K562 (cell line): ENCODE data around the gene MYL12A. TPM values are rescaled to one million over a fixed set of nuclear protein-coding genes. Genes with fewer than 3 reads are reported as not detected.

Experiments used
- ATAC-seq: fragments of 200-7000 bp; cut with Tn5 transposase; 3 replicates; pipeline ENCODE4 v1.9.1; 2020; ENCODE audit warnings: moderate library complexity
- BruUV-seq: library from RNA; stranded (reverse); fragments of 400-500 nt; replicated peaks from 2 replicates; lab custom pipeline; 2021; lab: Mats Ljungman, UMichigan
- CTCF ChIA-PET: fragments of 300-600 bp; formaldehyde crosslinking; extraction: SDS; loops from one replicate; lab custom pipeline; 2021; ENCODE audit warnings: low intra/inter-chr PET ratio; lab: Yijun Ruan, JAX
- POLR2A ChIA-PET: fragments of 300-600, 350-650 bp; sonication (Branson Sonifier 250); formaldehyde crosslinking; extraction: SDS; loops from one replicate; lab custom pipeline; 2021; ENCODE audit warnings: antibody characterized with exemption, inconsistent platforms; lab: Yijun Ruan, JAX
- DNase-seq, 4 experiments: peaks; one replicate each; pipeline versions ENCODE4 v3.0.0 to v3.0.0-alpha.2; 2011 to 2018; ENCODE audit warnings: low spot score in 3 of 4, mixed read lengths in 3 of 4; ENCODE audit errors: extremely low read depth in 1 of 4
- FAIRE-seq: peaks from 2 replicates; lab custom pipeline; 2011; peaks lifted over from hg19 to GRCh38; lab: Jason Lieb, UNC
- H2AFZ ChIP-seq: 2 replicates; pipeline ENCODE4 v1.6.0; 2011; ENCODE audit warnings: low read depth, low read length, control low read depth, inconsistent platforms
- H3K27ac ChIP-seq: fragments of 200-600 bp; 3 replicates; pipeline ENCODE4 v1.8.0; 2011; ENCODE audit warnings: low read depth, mild to moderate bottlenecking, control low read depth, inconsistent platforms, low read length, moderate library complexity, mixed read lengths; ENCODE audit errors: extremely low read depth
- H3K27me3 ChIP-seq, 2 experiments: fragments of 300-600 bp in 1 of 2; 2 replicates in 1 of 2; 3 replicates in 1 of 2; pipeline versions ENCODE4 v1.6.0 to v1.8.0; 2011; ENCODE audit warnings: inconsistent platforms in 2 of 2, low read length in 2 of 2, mild to moderate bottlenecking in 1 of 2, mixed read lengths in 1 of 2, moderate library complexity in 1 of 2; ENCODE audit not compliant: control insufficient read depth in 2 of 2, insufficient read depth in 2 of 2
- H3K36me3 ChIP-seq: fragments of 300-600 bp; 3 replicates; pipeline ENCODE4 v1.8.0; 2011; ENCODE audit warnings: mild to moderate bottlenecking, low read length, inconsistent platforms; ENCODE audit not compliant: control insufficient read depth, insufficient read depth
- H3K4me1 ChIP-seq, 2 experiments: fragments of 200-600 bp in 1 of 2; replicated peaks in 1 of 2; 2 replicates in 1 of 2; 3 replicates in 1 of 2; pipeline versions ENCODE4 v1.5.1 to v1.8.0; 2011; ENCODE audit warnings: inconsistent platforms in 2 of 2, low read length in 2 of 2, mild to moderate bottlenecking in 1 of 2, mixed read lengths in 1 of 2, moderate library complexity in 1 of 2; ENCODE audit not compliant: control insufficient read depth in 2 of 2, insufficient read depth in 2 of 2
- H3K4me2 ChIP-seq: 2 replicates; pipeline ENCODE4 v1.6.1; 2011; ENCODE audit warnings: low read length, control low read depth, inconsistent platforms, mixed read lengths; ENCODE audit not compliant: insufficient read depth
- H3K4me3 ChIP-seq: fragments of 200-600 bp; sonication (generic), shearing (Covaris generic); 2 replicates; pipeline ENCODE4 v1.5.1; 2016; ENCODE audit warnings: control low read depth, inconsistent platforms
- H3K79me2 ChIP-seq: fragments of 200-600 bp; 3 replicates; pipeline ENCODE4 v1.8.0; 2011; ENCODE audit warnings: low read length, inconsistent platforms; ENCODE audit not compliant: control insufficient read depth, insufficient read depth
- H3K9ac ChIP-seq, 2 experiments: 2 replicates each; pipeline versions ENCODE4 v1.6.0 to v1.6.1; 2011; ENCODE audit warnings: low read depth in 2 of 2, low read length in 2 of 2, control low read depth in 1 of 2, inconsistent platforms in 1 of 2, mild to moderate bottlenecking in 1 of 2, mixed read lengths in 1 of 2; ENCODE audit not compliant: insufficient read depth in 1 of 2
- H3K9me1 ChIP-seq: one replicate; pipeline ENCODE4 v1.6.0; 2011; ENCODE audit warnings: inconsistent platforms, mild to moderate bottlenecking, low read length, moderate library complexity; ENCODE audit not compliant: control insufficient read depth, insufficient read depth
- H3K9me3 ChIP-seq: replicated peaks from 2 replicates; pipeline ENCODE4 v1.5.1; 2011; ENCODE audit warnings: low read depth, low read length, inconsistent platforms; ENCODE audit not compliant: control insufficient read depth, insufficient read depth
- H4K20me1 ChIP-seq: replicated peaks from 2 replicates; pipeline ENCODE4 v1.6.1; 2011; ENCODE audit warnings: low read length, inconsistent platforms, mixed read lengths; ENCODE audit not compliant: control insufficient read depth, insufficient read depth
- CBX3 ChIP-seq, 2 experiments: IDR thresholded peaks; 1 replicate in 1 of 2; 2 replicates in 1 of 2; pipeline ENCODE4 v1.6.1; 2012; ENCODE audit warnings: inconsistent platforms in 2 of 2, low read length in 2 of 2, borderline replicate concordance in 1 of 2, control low read depth in 1 of 2
- GABPB2 ChIP-seq: fragments of 250-450 bp; sonication (Bioruptor Pico); conservative IDR thresholded peaks from 2 replicates; pipeline ENCODE4 v1.5.1; 2021; ENCODE audit warnings: mild to moderate bottlenecking
- HDAC8 ChIP-seq: fragments of 450-650 bp; IDR thresholded peaks from 2 replicates; pipeline ENCODE4 v1.6.1; 2016; ENCODE audit warnings: mild to moderate bottlenecking, missing genetic modification characterization, moderate library complexity, missing compliant biosample characterization
- MYNN ChIP-seq, 2 experiments: sonication (generic); formaldehyde crosslinking in 1 of 2; IDR thresholded peaks; 2 replicates each; pipeline versions ENCODE4 v1.5.0 to v1.6.1; 2016 to 2020; ENCODE audit warnings: antibody characterized with exemption in 1 of 2, missing genetic modification reagents in 1 of 2
- SNRNP70 ChIP-seq: fragments of 200-400 bp; formaldehyde crosslinking; optimal IDR thresholded peaks from 2 replicates; pipeline ENCODE3; 2017; ENCODE audit warnings: low read depth, low read length
- TCF7L2 ChIP-seq: fragments of 150-350 bp; IDR thresholded peaks from 2 replicates; pipeline ENCODE4 v1.6.1; 2016; ENCODE audit warnings: low read depth, mild to moderate bottlenecking, low read length, moderate library complexity
- ZNF239 ChIP-seq: fragments of 250-450 bp; sonication (Bioruptor Pico); IDR thresholded peaks from 2 replicates; pipeline ENCODE4 v1.4.0; 2020; ENCODE audit warnings: mild to moderate bottlenecking
- WGBS: fragments of 100-300 bp; shearing (Covaris generic); methylation state at CpG from one replicate; pipeline ENCODE4 v1.1.6; 2016; ENCODE audit warnings: low coverage, mixed read lengths; ENCODE audit not compliant: insufficient coverage; ENCODE audit errors: missing lambda C conversion rate; 5-methylcytosine and 5-hydroxymethylcytosine counted together
- in situ Hi-C: fragments of 300-500 bp; cut with MboI; formaldehyde crosslinking; loops from 4 replicates; pipeline ENCODE4 v1.15.0; 2018; ENCODE audit warnings: inconsistent platforms, mixed read lengths
- intact Hi-C: fragments of 100-400 bp; cut with micrococcal nuclease; formaldehyde crosslinking; loops from 2 replicates; pipeline ENCODE4 v1.14.2; 2022
- polyA plus RNA-seq, 8 experiments: library from polyadenylated mRNA; depleted of rRNA in 4 of 8; stranded (reverse) in 5 of 8; unstranded in 3 of 8; fragments of >200 nt; fragmentation: Nextera tagmentation in 2 of 8; fragmentation: Illumina TruSeq in 1 of 8; extraction: Ambion mirVana in 2 of 8; extraction: Trizol in 1 of 8; gene quantifications; 2 replicates each; pipeline versions ENCODE4 v1.2.1 to v1.2.3, GENCODE V29; 2011 to 2014; ENCODE audit warnings: inconsistent platforms in 1 of 8, missing spikeins in 1 of 8
- total RNA-seq, 7 experiments: library from RNA; depleted of rRNA in 6 of 7; stranded (reverse); fragments of >200 nt in 6 of 7; fragmentation: Illumina TruSeq in 2 of 7; extraction: Trizol in 2 of 7; gene quantifications; 2 replicates each; pipeline versions ENCODE4 v1.2.1 to v1.2.3, GENCODE V29; 2011 to 2021; ENCODE audit warnings: low replicate concordance in 1 of 7
- TF ChIP-seq, protein P1 (sequence below), 2 experiments: fragments of 450-650 bp in 1 of 2; IDR thresholded peaks; 2 replicates each; pipeline ENCODE4 v1.6.1; 2011 to 2017; ENCODE audit warnings: low read depth in 2 of 2, antibody characterized with exemption in 1 of 2, borderline replicate concordance in 1 of 2, low read length in 1 of 2, mild to moderate bottlenecking in 1 of 2, mixed read lengths in 1 of 2; ENCODE audit not compliant: control insufficient read depth in 1 of 2
- TF ChIP-seq, protein P2 (sequence below): fragments of 250-450 bp; sonication (Bioruptor Pico); IDR thresholded peaks from 2 replicates; pipeline ENCODE4 v1.5.0; 2021

The MYL12A gene
- total and polyA plus RNA-seq, 9 of the 15 experiments (the other 6 are each of a cell fraction or from before 2014, with no cell fraction given) = 308 to 1,031 (median 559) TPM

DNA sequence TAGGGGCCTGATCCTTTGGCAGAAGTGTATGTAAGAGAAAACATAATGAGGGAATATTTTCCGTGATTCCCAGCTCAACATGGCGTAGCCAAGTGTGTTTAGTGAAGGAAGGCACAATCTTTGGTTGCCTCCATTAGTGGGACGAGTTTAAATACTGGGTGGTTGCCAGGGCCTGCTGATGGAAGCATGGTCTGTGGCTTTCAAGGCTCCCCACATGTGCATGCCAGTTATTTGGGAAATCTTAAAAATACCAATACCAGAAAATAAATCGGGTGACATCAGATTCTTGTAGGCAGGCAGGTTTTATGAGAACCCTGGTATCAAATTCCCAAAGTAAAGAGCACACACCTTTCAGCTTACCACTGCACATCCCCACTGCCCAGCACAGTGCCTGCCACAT lies 7.1 kb downstream of the MYL12A start:
- no peak overlapping the region for H3K4me2 ChIP-seq
- H3K27me3 ChIP-seq = no peaks in the 10 kb centered on the region
- H3K27ac ChIP-seq = no peak overlapping the region
- ChIA-PET CTCF (no interaction called here), POLR2A (interaction anchor here (1.0 to 4.1 kb wide), 4 partner anchors 8 to 18 kb away, joined by 4 to 33 read pairs (median 4); partner anchors contain the start of gene MYL12A)
- no peaks in the 10 kb centered on the region for H3K9me1 ChIP-seq
- 92% methylated on average over 4 of the region's 4 CpGs for WGBS
- H3K79me2 ChIP-seq = peaks cover 44% of the 10 kb centered on the region
- H3K4me1 ChIP-seq = peaks cover 0 to 17% of the 10 kb centered on the region in 2 experiments; a peak in 3 of 5 replicates
- ATAC-seq (no peak), DNase-seq (no peak), FAIRE-seq (no peak)
- H4K20me1 ChIP-seq = no peaks in the 10 kb centered on the region; the same call in 1 of the 2 replicates
- intact Hi-C loops (no loop called here), in situ Hi-C loops (no loop called here)
- H2AFZ ChIP-seq = no peak overlapping the region
- BruUV-seq = TSS peak; percentile 4
- H3K4me3 ChIP-seq = no peak overlapping the region
- peaks cover 84% of the 10 kb centered on the region for H3K36me3 ChIP-seq
- H3K9ac ChIP-seq = no peak overlapping the region
- H3K9me3 ChIP-seq = no peaks in the 10 kb centered on the region
- 0 out of 2 replicates have a peak, but pooled peaks have one; percentile 25 for TF ChIP-seq GABPB2 (CRISPR knock-in tag)
- no peak for TF ChIP-seq SNRNP70
- TF ChIP-seq, all 486 proteins: peak for 1

GRCh38 chr18:3255611-3256165 lies 8.1 kb downstream of the MYL12A start:
- H3K36me3 ChIP-seq = peaks cover 74% of the 10 kb centered on the region
- TF ChIP-seq TCF7L2 = no peak
- TF ChIP-seq, protein P1, sequence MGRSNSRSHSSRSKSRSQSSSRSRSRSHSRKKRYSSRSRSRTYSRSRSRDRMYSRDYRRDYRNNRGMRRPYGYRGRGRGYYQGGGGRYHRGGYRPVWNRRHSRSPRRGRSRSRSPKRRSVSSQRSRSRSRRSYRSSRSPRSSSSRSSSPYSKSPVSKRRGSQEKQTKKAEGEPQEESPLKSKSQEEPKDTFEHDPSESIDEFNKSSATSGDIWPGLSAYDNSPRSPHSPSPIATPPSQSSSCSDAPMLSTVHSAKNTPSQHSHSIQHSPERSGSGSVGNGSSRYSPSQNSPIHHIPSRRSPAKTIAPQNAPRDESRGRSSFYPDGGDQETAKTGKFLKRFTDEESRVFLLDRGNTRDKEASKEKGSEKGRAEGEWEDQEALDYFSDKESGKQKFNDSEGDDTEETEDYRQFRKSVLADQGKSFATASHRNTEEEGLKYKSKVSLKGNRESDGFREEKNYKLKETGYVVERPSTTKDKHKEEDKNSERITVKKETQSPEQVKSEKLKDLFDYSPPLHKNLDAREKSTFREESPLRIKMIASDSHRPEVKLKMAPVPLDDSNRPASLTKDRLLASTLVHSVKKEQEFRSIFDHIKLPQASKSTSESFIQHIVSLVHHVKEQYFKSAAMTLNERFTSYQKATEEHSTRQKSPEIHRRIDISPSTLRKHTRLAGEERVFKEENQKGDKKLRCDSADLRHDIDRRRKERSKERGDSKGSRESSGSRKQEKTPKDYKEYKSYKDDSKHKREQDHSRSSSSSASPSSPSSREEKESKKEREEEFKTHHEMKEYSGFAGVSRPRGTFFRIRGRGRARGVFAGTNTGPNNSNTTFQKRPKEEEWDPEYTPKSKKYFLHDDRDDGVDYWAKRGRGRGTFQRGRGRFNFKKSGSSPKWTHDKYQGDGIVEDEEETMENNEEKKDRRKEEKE (IDR thresholded peaks at IDR 0.05; ENCODE audit: borderline replicate concordance in 1 of 2, control insufficient read depth in 1 of 2, low read depth in 2 of 2, low read length in 1 of 2) = no peak
- TF ChIP-seq, protein P2, sequence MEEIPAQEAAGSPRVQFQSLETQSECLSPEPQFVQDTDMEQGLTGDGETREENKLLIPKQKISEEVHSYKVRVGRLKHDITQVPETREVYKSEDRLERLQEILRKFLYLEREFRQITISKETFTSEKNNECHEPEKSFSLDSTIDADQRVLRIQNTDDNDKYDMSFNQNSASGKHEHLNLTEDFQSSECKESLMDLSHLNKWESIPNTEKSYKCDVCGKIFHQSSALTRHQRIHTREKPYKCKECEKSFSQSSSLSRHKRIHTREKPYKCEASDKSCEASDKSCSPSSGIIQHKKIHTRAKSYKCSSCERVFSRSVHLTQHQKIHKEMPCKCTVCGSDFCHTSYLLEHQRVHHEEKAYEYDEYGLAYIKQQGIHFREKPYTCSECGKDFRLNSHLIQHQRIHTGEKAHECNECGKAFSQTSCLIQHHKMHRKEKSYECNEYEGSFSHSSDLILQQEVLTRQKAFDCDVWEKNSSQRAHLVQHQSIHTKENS = no peak
- TF ChIP-seq HDAC8 (tag) = no peak
- no peak for TF ChIP-seq GABPB2 (CRISPR knock-in tag)
- TF ChIP-seq ZNF239 (CRISPR knock-in tag) = no peak
- TF ChIP-seq MYNN (IDR thresholded peaks at IDR 0.05) = no peak
- no peak for TF ChIP-seq MYNN (CRISPR knock-in tag; IDR thresholded peaks at IDR 0.05)
- TF ChIP-seq CBX3 (IDR thresholded peaks at IDR 0.05; ENCODE audit: borderline replicate concordance in 1 of 2, low read length in 2 of 2) = no peak

More at GRCh38 chr18:3255611-3256165, 8.1 kb downstream of the MYL12A start:
- H4K20me1 ChIP-seq = no peaks in the 10 kb centered on the region; the same call in 1 of the 2 replicates
- H3K4me2 ChIP-seq = no peak overlapping the region
- ATAC-seq = no peak
- no peak for FAIRE-seq
- no peak for DNase-seq
- in situ Hi-C loops (no loop called here), intact Hi-C loops (no loop called here)
- no peak overlapping the region for H3K27ac ChIP-seq
- ChIA-PET POLR2A (interaction anchor here (1.0 to 4.1 kb wide), 3 partner anchors 8 to 19 kb away, joined by 4 to 33 read pairs (median 5); partner anchors contain the start of gene MYL12A), CTCF (no interaction called here)
- no peaks in the 10 kb centered on the region for H3K9me1 ChIP-seq
- no TSS peak for BruUV-seq
- no peak overlapping the region for H2AFZ ChIP-seq
- H3K4me1 ChIP-seq = peaks cover 6 to 13% of the 10 kb centered on the region in 2 experiments; a peak in 3 of 5 replicates
- peaks cover 40% of the 10 kb centered on the region for H3K79me2 ChIP-seq
- no peaks in the 10 kb centered on the region for H3K27me3 ChIP-seq
- 87% methylated on average over 5 of the region's 5 CpGs for WGBS
- no peak overlapping the region for H3K9ac ChIP-seq
- no peak overlapping the region for H3K4me3 ChIP-seq
- H3K9me3 ChIP-seq = no peaks in the 10 kb centered on the region
